Tongue (tissue), 2 donors: ENCODE measurements around the gene INTS1. TPM values are rescaled to one million over a fixed set of nuclear protein-coding genes. Genes with fewer than 3 reads are reported as not detected.

Experiments
- DNase-seq: peaks from one replicate; pipeline ENCODE4 v3.0.0-alpha.2; 2015
- total RNA-seq: library from RNA; depleted of rRNA; stranded (reverse); fragments of >200 nt; gene quantifications from one replicate; pipeline ENCODE4 v1.2.3, GENCODE V29; 2014

INTS1 gene
- total RNA-seq, 1 donor from 2014 or later: 38.7 TPM

- no peak for DNase-seq
These were observed 16.2 kb downstream of the INTS1 start for GRCh38 chr7:1488016-1488415.

GRCh38 chr7:1487466-1487865 is 16.7 kb downstream of the INTS1 start:
- DNase-seq: no peak

GRCh38 chr7:1486571-1486970 is 17.6 kb downstream of the INTS1 start:
- DNase-seq: no peak

GRCh38 chr7:1485156-1485555 is 19.0 kb downstream of the INTS1 start:
- no peak for DNase-seq

DNA sequence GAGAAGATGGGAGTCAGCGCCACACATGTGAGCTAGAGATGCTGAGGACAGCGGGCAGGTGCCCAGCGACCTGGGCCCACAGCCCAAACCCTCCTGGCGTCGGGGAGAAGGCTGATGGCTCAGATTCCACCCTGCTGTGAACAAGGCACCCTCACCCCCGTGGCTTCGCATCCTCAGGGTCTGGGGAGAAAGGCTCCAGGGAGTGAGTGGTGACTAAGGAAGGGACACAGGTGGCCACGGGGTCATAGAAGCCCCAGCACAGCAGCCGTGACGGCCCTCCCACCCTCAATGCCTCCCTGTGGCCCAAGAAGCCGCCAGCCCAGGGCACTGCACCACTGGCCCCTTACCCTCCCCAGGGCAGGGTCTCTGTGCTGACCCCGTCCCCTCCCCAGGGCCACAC is 19.6 kb downstream of the INTS1 start:
- no peak for DNase-seq

DNA sequence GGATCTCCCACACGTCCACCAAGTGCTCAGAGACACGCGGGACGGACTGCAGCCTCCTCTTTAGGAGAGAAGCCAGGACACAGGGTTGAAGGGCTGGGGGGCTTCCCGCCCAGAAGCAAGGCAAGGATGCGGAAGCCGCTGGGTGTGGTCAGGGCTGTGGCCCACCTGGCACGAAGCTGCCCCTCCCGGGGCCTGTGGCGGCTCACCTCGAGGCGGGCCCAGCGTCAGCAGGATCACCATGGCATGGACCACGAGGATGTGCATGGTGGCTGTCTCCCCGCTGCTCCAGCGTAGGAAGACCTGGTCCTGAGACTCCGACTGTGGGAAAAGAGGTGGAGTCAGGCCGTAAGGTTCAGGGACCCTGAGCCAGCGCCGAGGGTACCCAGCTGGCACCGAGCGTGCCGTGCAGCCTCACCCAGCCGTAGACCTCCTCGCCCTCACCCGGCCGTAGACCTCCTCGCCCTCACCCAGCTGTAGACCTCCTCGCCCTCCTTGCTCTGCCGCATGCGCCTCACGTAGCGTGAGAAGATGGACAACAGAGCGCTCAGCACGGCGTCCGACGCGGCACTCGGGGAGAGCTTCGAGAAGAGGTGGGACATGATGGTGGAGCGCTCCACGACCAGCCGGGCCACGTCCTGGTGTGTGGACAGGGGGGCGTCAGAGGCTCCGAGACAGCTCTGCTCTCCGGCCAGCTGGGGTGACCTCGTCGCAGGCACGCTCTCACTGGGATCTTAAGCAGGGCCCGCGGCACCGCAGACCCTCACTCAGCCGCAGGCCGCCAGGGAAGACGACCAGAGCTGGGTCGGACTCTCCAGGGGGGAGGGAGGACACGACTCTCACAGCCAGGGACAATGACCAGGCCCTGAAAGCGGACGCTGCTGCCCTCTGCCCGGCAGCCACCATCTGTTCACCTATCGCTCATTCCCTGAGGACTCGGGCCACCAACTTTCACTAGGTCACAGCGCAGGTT is 20.4 kb downstream of the INTS1 start:
- DNase-seq: no peak

- DNase-seq: no peak
These were observed 21.1 kb downstream of the INTS1 start for GRCh38 chr7:1483079-1483478.

DNA sequence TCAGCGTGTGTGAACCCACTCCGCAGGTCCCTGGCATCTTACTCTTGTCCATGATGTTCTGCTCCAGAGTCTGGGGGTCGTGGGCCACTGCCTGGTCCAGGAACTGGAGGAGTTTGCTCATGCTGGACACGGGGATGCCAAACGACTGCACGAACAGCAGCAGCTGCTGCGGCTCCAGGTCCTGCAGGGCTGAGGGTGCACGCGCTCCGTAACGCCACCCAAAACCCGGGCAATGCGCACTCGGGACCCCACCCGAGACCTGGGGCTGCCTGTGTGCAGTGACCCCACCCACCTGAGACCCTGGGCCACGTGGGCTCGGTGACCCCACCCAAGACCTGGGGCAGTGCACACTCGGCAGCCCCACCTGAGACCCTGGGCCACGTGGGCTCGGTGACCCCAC is 22.9 kb downstream of the INTS1 start:
- no peak for DNase-seq

GRCh38 chr7:1480670-1481069 is 23.5 kb downstream of the INTS1 start:
- no peak for DNase-seq

DNA sequence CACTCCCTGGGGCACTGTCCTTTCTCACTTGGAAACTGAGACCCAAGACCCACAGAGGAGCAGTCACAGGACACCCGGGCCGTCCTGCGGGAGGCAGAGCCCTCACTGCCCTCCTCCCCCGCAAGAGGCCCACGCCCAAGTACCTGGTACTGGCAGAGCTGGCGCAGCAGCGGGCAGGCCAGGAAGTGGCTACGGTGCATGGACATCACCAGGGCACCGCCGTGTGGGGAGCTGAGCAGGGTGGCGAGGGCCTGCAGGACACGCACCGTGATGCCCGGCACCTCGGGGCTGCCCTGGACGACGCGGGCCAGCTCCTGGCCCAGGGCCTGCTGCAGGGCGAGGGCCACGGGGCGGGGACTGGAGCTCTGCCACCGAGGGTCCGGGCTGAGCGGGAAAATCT is 24.9 kb downstream of the INTS1 start:
- DNase-seq: no peak

GRCh38 chr7:1478480-1478879 is 25.7 kb downstream of the INTS1 start:
- DNase-seq: no peak

DNA sequence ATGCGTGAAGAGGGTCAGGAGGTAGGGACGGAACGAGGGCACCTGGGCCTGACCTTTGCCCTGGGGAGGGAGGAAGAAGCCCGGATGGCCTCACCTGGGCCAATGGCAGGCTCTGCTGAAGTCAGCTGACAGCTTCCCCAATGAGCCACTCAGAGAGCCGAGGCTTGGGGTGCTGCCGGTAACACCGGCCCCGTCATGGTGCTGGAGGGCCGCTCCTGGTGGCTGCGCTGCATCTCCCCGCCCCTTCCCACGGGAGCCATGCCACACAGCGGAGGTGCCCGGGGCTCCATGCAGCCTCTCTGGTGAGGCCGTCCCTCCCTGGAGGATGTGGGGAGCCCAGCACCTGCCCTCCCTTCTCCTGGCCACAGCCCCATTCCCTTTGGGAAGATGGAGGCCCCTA is 27.3 kb downstream of the INTS1 start:
- no peak for DNase-seq

- DNase-seq: no peak
These were observed 28.2 kb downstream of the INTS1 start for GRCh38 chr7:1475991-1476390.

- no peak for DNase-seq
These were observed 28.8 kb downstream of the INTS1 start for GRCh38 chr7:1475393-1475792.

DNA sequence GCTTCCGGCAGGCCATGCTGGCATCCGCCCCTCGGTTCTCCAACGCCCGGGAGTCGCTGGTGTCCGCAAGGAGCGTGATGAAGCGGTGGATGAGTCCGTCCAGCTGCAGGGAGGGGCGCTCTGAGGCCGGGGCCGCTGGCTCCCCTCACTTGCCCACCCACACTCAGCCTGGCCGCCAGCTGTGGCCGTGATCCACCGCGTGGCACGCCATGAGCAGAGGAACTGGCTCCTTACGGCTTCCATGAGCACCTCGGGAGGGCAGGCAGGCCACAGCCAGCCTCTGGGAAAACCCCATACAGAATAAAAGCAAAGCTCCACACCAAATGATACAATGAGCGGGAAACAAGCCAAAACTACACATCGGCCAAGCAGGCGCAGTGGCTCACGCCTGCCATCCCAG is 29.5 kb downstream of the INTS1 start:
- no peak for DNase-seq

GRCh38 chr7:1473864-1474512 is 30.2 kb downstream of the INTS1 start:
- peak; percentile 93 for DNase-seq

DNA sequence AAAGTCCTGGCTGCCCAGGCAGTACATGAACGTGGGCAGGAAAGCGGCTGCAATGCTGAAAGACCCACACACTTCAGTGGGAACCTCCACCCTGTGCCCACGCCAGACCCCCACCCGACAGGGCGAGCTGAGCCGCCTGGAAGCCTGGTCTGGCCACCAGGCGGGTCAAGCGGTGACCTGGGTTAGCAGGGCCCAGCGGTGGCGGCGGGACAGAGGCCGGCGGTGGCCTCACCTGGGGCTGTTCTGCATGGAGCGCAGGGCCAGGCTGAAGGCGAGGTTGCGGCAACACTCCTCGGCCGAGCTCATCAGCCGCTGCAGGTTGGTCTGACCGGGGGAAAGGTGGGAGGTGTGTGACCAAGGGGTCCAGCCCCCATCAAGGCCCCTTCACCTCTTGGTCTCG is 33.3 kb downstream of the INTS1 start:
- DNase-seq: no peak

- no peak for DNase-seq
These were observed 35.4 kb downstream of the INTS1 start for GRCh38 chr7:1468643-1469298.

GRCh38 chr7:1468203-1468602 is 36.0 kb downstream of the INTS1 start:
- no peak for DNase-seq

- peak; percentile 86 for DNase-seq
These were observed 37.5 kb downstream of the INTS1 start for GRCh38 chr7:1466524-1467271.

DNA sequence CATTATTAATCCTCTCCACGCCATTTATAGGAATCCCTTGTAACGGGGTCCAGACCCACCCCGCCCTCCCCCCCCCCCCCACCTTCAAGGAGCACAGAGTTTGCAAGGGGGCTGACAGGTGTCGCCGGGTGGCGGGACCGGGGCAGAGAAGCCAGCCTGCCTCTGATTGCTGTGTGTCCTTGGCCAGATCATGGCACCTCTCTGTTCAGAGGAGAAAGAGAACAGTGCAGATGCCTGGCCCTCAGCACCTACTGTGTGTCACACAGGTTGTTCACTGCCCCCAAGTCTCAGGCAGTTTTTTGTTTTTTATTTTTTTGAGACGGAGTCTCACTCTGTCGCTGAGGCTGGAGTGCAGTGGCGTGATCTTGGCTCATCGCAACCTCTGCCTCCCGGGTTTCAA is 39.5 kb downstream of the INTS1 start:
- DNase-seq: no peak

- no peak for DNase-seq
These were observed 40.4 kb downstream of the INTS1 start for GRCh38 chr7:1463676-1464223.
